Measurements from ENCODE around the gene DZIP1L.

Gene DZIP1L

GRCh38 chr3:138136201-138136600, 20.8 kb upstream of the DZIP1L start:
- Histone ChIP-seq H3K9me3 (ENCODE audit: control insufficient read depth, low read length) (no peaks in the 10 kb centered on the region), H3K4me1 (no peaks in the 10 kb centered on the region), H3K9ac (no peak overlapping the region), H3K4me3 (ENCODE audit: low read depth, low read length) (no peak overlapping the region), H2AFZ (no peak overlapping the region), H3K27me3 (ENCODE audit: control insufficient read depth, insufficient read depth, low read length) (no peaks in the 10 kb centered on the region), H3K79me2 (no peaks in the 10 kb centered on the region), H3K36me3 (ENCODE audit: control insufficient read depth, insufficient read depth, low read length) (no peaks in the 10 kb centered on the region), H3K4me2 (ENCODE audit: low read length) (no peak overlapping the region), H3K27ac (no peak overlapping the region)
- TF ChIP-seq, protein P1, sequence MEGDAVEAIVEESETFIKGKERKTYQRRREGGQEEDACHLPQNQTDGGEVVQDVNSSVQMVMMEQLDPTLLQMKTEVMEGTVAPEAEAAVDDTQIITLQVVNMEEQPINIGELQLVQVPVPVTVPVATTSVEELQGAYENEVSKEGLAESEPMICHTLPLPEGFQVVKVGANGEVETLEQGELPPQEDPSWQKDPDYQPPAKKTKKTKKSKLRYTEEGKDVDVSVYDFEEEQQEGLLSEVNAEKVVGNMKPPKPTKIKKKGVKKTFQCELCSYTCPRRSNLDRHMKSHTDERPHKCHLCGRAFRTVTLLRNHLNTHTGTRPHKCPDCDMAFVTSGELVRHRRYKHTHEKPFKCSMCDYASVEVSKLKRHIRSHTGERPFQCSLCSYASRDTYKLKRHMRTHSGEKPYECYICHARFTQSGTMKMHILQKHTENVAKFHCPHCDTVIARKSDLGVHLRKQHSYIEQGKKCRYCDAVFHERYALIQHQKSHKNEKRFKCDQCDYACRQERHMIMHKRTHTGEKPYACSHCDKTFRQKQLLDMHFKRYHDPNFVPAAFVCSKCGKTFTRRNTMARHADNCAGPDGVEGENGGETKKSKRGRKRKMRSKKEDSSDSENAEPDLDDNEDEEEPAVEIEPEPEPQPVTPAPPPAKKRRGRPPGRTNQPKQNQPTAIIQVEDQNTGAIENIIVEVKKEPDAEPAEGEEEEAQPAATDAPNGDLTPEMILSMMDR (IDR thresholded peaks at IDR 0.05) = no peak

GRCh38 chr3:138135833-138136194, 20.4 kb upstream of the DZIP1L start:
- H3K36me3 ChIP-seq (ENCODE audit: control insufficient read depth, insufficient read depth, low read length) = no peaks in the 10 kb centered on the region
- no peak overlapping the region for H3K4me2 ChIP-seq (ENCODE audit: low read length)
- H3K4me1 ChIP-seq = no peaks in the 10 kb centered on the region
- H3K79me2 ChIP-seq = no peaks in the 10 kb centered on the region
- no peak overlapping the region for H2AFZ ChIP-seq
- no peaks in the 10 kb centered on the region for H3K27me3 ChIP-seq (ENCODE audit: control insufficient read depth, insufficient read depth, low read length)
- no peak overlapping the region for H3K4me3 ChIP-seq (ENCODE audit: low read depth, low read length)
- no peaks in the 10 kb centered on the region for H3K9me3 ChIP-seq (ENCODE audit: control insufficient read depth, low read length)
- no peak overlapping the region for H3K9ac ChIP-seq
- H3K27ac ChIP-seq = no peak overlapping the region
- TF ChIP-seq, protein P1 (IDR thresholded peaks at IDR 0.05) = no peak

DNA sequence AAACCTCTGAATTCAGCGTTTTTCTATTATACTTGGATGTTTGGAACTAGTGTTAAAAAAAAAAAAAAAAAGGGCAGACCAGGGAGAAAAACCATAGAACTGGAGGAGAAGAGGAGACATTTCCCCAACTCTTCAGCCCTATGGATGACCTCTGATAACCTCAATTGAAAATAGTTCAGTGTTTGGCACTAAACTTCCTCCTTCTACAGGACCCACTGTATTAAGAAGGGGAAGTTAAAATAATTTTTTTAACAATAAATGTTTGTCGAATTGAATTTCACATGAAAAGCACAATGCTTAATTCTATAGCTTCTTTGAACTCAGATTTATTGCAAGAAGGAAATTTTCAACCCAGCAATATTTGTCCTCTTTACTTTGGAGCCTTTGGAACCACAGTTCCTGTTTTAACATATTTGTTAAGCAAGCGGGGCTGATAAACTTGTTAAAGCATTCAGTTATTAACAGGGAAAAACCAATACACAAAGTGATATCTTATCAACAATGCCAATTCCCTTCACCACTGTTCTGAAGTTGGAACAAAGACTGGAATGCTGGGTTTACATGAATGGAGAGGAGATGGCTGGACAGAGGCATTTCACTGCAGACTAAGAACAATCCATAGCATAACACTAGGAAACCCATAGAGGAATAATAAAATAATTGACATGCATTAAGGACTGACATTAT, 19.9 kb upstream of the DZIP1L start:
- Histone ChIP-seq H3K4me1 (no peaks in the 10 kb centered on the region), H2AFZ (no peak overlapping the region), H3K36me3 (ENCODE audit: control insufficient read depth, insufficient read depth, low read length) (no peaks in the 10 kb centered on the region), H3K4me3 (ENCODE audit: low read depth, low read length) (no peak overlapping the region), H3K27ac (no peak overlapping the region), H3K9ac (no peak overlapping the region), H3K79me2 (no peaks in the 10 kb centered on the region), H3K9me3 (ENCODE audit: control insufficient read depth, low read length) (no peaks in the 10 kb centered on the region), H3K4me2 (ENCODE audit: low read length) (no peak overlapping the region), H3K27me3 (ENCODE audit: control insufficient read depth, insufficient read depth, low read length) (no peaks in the 10 kb centered on the region)
- TF ChIP-seq, protein P1 (IDR thresholded peaks at IDR 0.05) = no peak

DNA sequence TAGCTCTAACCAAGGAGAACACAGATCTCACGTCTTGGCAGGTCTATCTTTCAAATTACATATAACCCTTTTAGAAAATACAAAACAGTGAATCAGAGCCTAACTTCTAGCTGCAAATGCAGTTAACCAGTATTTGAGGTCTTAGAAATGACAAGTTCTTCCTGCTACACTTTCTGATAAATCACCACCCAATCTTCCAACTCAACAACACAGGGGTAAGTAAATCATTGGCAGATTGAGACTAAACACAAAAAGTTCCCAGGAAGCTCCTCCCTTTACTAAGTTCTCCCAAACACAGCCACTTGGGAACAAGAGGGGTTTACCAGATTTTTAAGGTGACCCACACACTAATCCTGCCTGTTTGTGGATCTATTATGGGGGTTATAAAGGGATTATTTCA, 16.8 kb upstream of the DZIP1L start, which contains the start of gene A4GNT:
Gene A4GNT, minus strand, starts transcription at position 152 of the 400 bp plus-strand sequence. CDS start 1,134 bp downstream, outside the sequence.
- H3K36me3 ChIP-seq (ENCODE audit: control insufficient read depth, insufficient read depth, low read length) = no peaks in the 10 kb centered on the region
- H3K27ac ChIP-seq = no peak within 1 kb of the TSS
- no peak within 1 kb of the TSS for H2AFZ ChIP-seq
- no peak within 1 kb of the TSS for H3K4me2 ChIP-seq (ENCODE audit: low read length)
- TF ChIP-seq, protein P1 (IDR thresholded peaks at IDR 0.05) = no peak
- H3K27me3 ChIP-seq (ENCODE audit: control insufficient read depth, insufficient read depth, low read length) = no peaks in the 10 kb centered on the region
- H3K79me2 ChIP-seq = no peaks in the 10 kb centered on the region
- H3K9ac ChIP-seq = no peak within 1 kb of the TSS
- no peak within 1 kb of the TSS for H3K4me3 ChIP-seq (ENCODE audit: low read depth, low read length)
- no peaks in the 10 kb centered on the region for H3K9me3 ChIP-seq (ENCODE audit: control insufficient read depth, low read length)
- no peaks in the 10 kb centered on the region for H3K4me1 ChIP-seq

Data from parathyroid adenoma (tissue), 2 donors.